A375 (cell line): ENCODE results near the gene GNMT. TPM values are rescaled to one million over a fixed set of nuclear protein-coding genes. Genes with fewer than 3 reads are reported as not detected.

Experiments
- total RNA-seq: library from RNA; depleted of rRNA; stranded (reverse); fragments of >200 nt; shearing (Covaris generic); gene quantifications from 2 replicates; pipeline ENCODE4 v1.2.3, GENCODE V29; 2014; rRNA removed

Gene GNMT
- total RNA-seq: 0.57 TPM in 1 of 2 replicates, not detected in the other

GRCh38 chr6:42960243-42961019 lies at the start of gene GNMT:
Gene GNMT (plus strand): TSS chr6:42960754. CDS start chr6:42960768, 14 bp downstream.

DNA sequence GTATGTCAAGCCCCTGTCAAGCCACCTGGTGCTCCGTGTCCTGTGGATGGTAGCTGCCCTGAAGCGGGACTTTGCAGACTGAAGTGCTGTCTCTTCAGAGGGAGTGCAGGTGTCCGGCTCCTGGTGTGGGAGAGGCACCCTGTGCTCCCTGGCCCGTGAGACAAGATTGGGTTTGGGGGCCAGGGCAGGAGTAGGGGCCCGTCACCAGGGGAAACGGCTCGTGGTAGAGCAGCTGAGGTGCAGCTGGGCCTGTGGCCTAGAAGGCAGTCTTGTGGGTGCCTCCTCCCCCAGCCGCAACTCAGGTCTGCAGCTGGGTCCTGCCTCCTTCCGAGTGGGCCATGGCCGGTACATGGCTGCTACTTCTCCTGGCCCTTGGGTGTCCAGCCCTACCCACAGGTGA lies 44.8 kb upstream of the GNMT start, which contains the start of gene PTCRA:
TSS of gene PTCRA (plus strand) at position 322 of the 400 bp plus-strand sequence. CDS start at position 339, 17 bp downstream.

GRCh38 chr6:42928986-42929820 lies 31.4 kb upstream of the GNMT start, which contains the start of gene CNPY3:
Gene CNPY3 (plus strand): TSS chr6:42929480. CDS start chr6:42929571, 91 bp downstream.

DNA sequence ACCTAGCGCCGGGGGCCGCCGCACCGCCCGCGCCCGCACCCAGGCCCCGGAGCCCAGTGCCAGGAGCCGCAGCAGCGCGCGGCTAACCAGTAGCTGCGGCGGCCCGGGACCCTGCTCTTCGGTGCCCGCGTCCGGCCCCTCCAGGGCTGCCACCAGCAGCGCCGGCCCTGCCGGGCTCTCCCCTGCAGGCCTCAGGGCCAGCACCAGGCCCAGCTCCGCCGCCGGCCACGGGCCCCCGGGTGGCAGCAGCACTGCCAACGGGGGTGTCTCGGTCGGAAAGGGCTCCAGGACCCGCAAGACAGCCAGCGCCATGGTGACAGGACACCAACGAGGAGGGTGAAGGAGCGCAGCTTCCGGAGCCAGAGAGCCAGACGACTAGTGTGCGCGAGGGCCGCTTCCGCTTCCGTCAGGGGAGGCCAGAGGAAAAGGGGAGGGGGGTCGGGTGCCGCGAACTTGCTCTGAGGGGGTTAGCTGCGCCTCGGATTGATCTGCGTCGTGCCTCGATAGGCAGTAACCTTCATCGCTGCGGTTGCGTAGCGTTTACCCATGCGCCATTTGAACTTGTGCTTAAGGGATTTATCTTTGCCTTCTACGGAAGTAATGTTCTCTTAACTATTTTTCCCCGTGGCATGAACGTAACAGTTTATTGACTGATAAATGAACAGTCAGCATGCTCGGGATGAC lies 18.4 kb downstream of the GNMT start, which contains the start of gene PEX6:
TSS of gene PEX6 (minus strand) at position 343 of the 684 bp plus-strand sequence. CDS start at position 312, 31 bp downstream.

DNA sequence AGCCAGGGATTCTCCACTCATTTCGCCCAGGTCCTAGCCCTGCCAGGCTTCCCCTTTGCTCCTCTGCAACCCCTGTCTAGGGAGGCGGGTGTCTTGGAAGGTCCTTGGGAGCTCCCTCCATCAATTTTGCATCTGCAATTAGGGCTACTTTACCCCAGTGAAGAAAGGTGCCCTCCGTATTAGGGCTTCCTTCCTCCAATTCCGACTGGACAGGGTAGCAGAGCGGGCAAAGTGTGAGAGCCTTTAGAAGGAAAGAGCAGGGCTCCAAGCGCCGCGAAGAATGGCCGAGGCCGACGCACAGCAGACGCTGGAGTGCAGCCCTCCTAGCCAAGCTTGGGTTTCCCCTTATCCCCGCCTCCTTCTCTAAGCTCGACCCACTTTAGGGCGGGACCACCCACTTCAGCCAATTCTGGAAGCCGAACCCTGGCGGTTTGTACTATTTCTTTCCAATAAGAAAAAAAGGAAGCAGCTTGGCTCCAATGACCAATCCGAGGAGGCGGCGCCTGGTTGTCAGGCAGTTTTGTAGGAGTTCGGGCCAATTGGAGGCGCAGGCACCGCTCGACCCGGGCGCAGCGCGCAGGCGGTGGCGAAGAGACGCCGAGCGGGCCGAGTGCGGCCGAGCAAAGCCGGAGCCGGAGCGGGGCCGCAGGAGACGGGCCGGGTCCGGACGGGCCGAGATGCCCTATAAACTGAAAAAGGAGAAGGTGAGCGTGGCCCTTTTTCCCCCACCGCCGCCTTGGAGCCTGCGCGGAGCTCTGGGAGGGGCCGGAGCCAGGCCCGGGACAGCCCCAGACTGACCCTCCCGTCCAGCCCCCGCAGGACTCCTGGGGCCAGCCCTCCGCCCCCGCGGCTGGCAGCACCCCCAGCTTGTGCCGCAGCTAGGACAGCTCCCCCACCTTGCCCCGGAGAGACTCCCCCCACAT lies 23.7 kb downstream of the GNMT start, which contains the start of gene PPP2R5D:
TSS of gene PPP2R5D (plus strand) at position 570 of the 923 bp plus-strand sequence. CDS start at position 678, 108 bp downstream.

Other genes with a start within 250 kb of the GNMT start
- gene PRPH2, start 238.2 kb upstream of the GNMT start, total RNA-seq: not detected in 2 replicates
- 25.5 and 29.7 TPM in 2 replicates for gene TBCC, start 214.7 kb upstream of the GNMT start, total RNA-seq
- gene BICRAL, start 178.7 kb upstream of the GNMT start, total RNA-seq: 3.0 TPM in 2 replicates
- 75.3 and 93.5 TPM in 2 replicates for gene RPL7L1, start 81.1 kb upstream of the GNMT start, total RNA-seq
- gene PTCRA, start 44.7 kb upstream of the GNMT start, total RNA-seq: not detected in 2 replicates
- gene CNPY3, start 31.3 kb upstream of the GNMT start, total RNA-seq: 29.9 and 34.0 TPM in 2 replicates
- gene PEX6, start 18.4 kb downstream of the GNMT start, total RNA-seq: 18.5 and 19.2 TPM in 2 replicates
- gene PPP2R5D, start 23.8 kb downstream of the GNMT start, total RNA-seq: 31.0 and 34.3 TPM in 2 replicates
- 91.7 and 103 TPM in 2 replicates for gene MEA1, start 53.2 kb downstream of the GNMT start, total RNA-seq
- 63.1 and 65.0 TPM in 2 replicates for gene KLHDC3, start 53.5 kb downstream of the GNMT start, total RNA-seq
- gene RRP36, start 60.9 kb downstream of the GNMT start, total RNA-seq: 87.4 and 101 TPM in 2 replicates
- 22.7 and 24.6 TPM in 2 replicates for gene CUL7, start 93.1 kb downstream of the GNMT start, total RNA-seq
- 31.0 and 31.2 TPM in 2 replicates for gene MRPL2, start 98.7 kb downstream of the GNMT start, total RNA-seq
- gene KLC4, start 98.9 kb downstream of the GNMT start, total RNA-seq: 17.4 and 17.9 TPM in 2 replicates
- 25.7 and 27.3 TPM in 2 replicates for gene PTK7, start 115.6 kb downstream of the GNMT start, total RNA-seq
- gene SRF, start 210.5 kb downstream of the GNMT start, total RNA-seq: 33.7 and 35.8 TPM in 2 replicates
- gene CUL9, start 221.4 kb downstream of the GNMT start, total RNA-seq: 32.4 and 34.9 TPM in 2 replicates